IPS-18a (cell line): ENCODE measurements around the gene CST6.

Source experiments
- H3K27ac ChIP-seq: one replicate; pipeline ENCODE4 v1.5.1; 2013; ENCODE audit warnings: low read length
- H3K27me3 ChIP-seq: one replicate; pipeline ENCODE4 v1.6.1; 2013; ENCODE audit warnings: mild to moderate bottlenecking, low read length; ENCODE audit not compliant: control insufficient read depth, insufficient read depth
- H3K36me3 ChIP-seq: one replicate; pipeline ENCODE4 v1.6.1; 2013; ENCODE audit warnings: low read depth, low read length; ENCODE audit not compliant: control insufficient read depth
- H3K4me1 ChIP-seq: one replicate; pipeline ENCODE4 v1.6.1; 2013; ENCODE audit warnings: low read depth, low read length; ENCODE audit not compliant: control insufficient read depth
- H3K4me3 ChIP-seq: one replicate; pipeline ENCODE4 v1.5.1; 2013; ENCODE audit warnings: low read length
- H3K9ac ChIP-seq: one replicate; pipeline ENCODE4 v1.6.1; 2013; ENCODE audit warnings: mild to moderate bottlenecking, low read length, moderate library complexity
- H3K9me3 ChIP-seq: one replicate; pipeline ENCODE4 v1.6.1; 2013; ENCODE audit warnings: low read depth, low read length; ENCODE audit not compliant: control insufficient read depth

CST6 gene

DNA sequence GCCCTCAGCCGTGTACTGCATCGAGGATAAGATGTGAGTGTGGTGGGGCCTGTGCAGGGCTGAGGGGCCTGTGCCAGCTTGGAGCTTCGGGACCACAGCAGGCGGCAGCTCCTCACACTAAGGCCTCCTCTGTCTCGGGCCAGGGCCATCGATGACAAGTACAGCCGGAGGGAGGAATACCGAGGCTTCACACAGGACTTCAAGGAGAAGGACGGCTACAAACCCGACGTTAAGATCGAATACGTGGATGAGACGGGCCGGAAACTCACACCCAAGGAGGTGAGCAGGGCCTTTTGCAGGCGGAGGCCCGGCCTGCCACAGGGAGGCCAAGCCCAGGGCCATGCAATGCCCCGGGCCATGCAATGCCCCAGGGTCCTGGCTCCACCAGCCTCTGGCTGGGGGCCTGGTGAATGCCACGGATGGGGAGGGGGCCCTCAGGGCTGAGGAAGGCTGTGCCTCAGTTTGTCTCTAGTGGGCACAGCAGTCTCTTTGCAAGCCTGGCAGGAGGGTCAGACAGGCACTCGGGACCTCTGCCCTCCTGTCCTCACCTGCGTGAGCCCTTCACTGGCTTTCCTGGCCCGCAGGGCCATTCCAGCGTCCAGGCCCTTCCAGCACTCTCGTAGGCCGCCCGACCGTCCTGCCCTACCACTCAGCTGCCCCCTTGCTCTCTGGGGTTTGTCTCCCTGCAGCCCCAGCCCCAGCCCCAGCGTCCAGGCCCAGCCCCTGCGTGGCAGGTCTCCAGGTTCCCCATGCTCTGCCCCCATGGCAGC, 34.0 kb upstream of the CST6 start:
- H3K36me3 ChIP-seq: peaks cover 36% of the 10 kb centered on the region
- no peak overlapping the region for H3K27ac ChIP-seq
- no peaks in the 10 kb centered on the region for H3K4me1 ChIP-seq
- H3K9ac ChIP-seq: no peak overlapping the region
- no peaks in the 10 kb centered on the region for H3K9me3 ChIP-seq
- H3K27me3 ChIP-seq: no peaks in the 10 kb centered on the region
- H3K4me3 ChIP-seq: no peak overlapping the region

- no peaks in the 10 kb centered on the region for H3K9me3 ChIP-seq
- peaks cover 29% of the 10 kb centered on the region for H3K36me3 ChIP-seq
- no peaks in the 10 kb centered on the region for H3K4me1 ChIP-seq
- no peaks in the 10 kb centered on the region for H3K27me3 ChIP-seq
- H3K9ac ChIP-seq: no peak overlapping the region
- H3K27ac ChIP-seq: no peak overlapping the region
- no peak overlapping the region for H3K4me3 ChIP-seq
Measured at GRCh38 chr11:65978391-65979238, 33.2 kb upstream of the CST6 start.

GRCh38 chr11:65979261-65979759, 32.5 kb upstream of the CST6 start:
- Histone ChIP-seq H3K4me1 (no peaks in the 10 kb centered on the region), H3K27me3 (no peaks in the 10 kb centered on the region), H3K4me3 (no peak overlapping the region), H3K9ac (no peak overlapping the region), H3K36me3 (peaks cover 27% of the 10 kb centered on the region), H3K9me3 (no peaks in the 10 kb centered on the region), H3K27ac (no peak overlapping the region)

- no peaks in the 10 kb centered on the region for H3K9me3 ChIP-seq
- no peak overlapping the region for H3K27ac ChIP-seq
- peaks cover 26% of the 10 kb centered on the region for H3K36me3 ChIP-seq
Measured at GRCh38 chr11:65981101-65981740, 30.6 kb upstream of the CST6 start.

GRCh38 chr11:65981972-65982823, 29.6 kb upstream of the CST6 start:
- H3K36me3 ChIP-seq: peaks cover 18% of the 10 kb centered on the region
- no peak overlapping the region for H3K9ac ChIP-seq
- no peaks in the 10 kb centered on the region for H3K9me3 ChIP-seq

More at GRCh38 chr11:65981101-65981740, 30.6 kb upstream of the CST6 start:
- Histone ChIP-seq H3K4me1 (no peaks in the 10 kb centered on the region), H3K9ac (no peak overlapping the region), H3K4me3 (no peak overlapping the region), H3K27me3 (no peaks in the 10 kb centered on the region)

DNA sequence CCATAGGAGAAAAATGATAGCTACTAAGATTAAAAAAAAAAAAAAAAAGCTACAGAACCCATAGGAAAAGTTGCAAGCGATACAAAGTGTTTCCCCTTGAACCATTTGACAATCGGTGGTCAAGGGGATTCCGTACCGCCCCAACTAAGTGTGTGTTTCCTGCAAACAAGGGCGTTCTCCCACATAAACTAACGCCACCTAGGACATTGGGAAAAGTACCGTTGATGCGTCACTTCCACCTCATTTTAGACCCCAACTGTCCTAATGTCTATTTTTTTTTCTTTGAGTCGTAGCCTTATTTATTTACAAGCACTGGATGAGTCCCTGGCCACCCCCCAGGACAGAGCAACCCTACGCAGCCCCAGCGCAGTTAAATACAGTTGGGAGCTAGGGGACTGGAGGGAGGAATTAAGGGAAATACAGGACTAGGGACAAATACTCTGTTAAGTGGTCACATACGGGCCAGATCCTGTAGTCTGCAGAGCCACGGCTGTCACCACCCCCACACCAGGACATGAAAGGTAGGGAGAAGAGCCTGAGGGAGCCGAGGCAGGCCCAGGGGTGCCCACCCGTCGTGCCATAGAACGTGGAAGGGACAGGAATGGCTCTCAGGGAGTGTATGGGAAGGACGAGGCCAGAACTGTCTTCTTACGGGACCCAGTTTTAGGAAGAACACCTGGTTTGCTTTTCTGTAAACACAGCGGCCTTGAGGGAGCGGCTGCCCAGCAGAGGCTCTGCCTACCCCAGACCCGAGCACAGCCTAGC, 28.8 kb upstream of the CST6 start:
- Histone ChIP-seq H3K4me1 (no peaks in the 10 kb centered on the region), H3K9ac (no peak overlapping the region), H3K27ac (no peak overlapping the region), H3K27me3 (no peaks in the 10 kb centered on the region), H3K36me3 (peaks cover 10% of the 10 kb centered on the region), H3K9me3 (no peaks in the 10 kb centered on the region), H3K4me3 (no peak overlapping the region)

More at GRCh38 chr11:65981972-65982823, 29.6 kb upstream of the CST6 start:
- no peaks in the 10 kb centered on the region for H3K4me1 ChIP-seq
- no peaks in the 10 kb centered on the region for H3K27me3 ChIP-seq
- no peak overlapping the region for H3K27ac ChIP-seq
- no peak overlapping the region for H3K4me3 ChIP-seq

GRCh38 chr11:65983589-65983987, 28.2 kb upstream of the CST6 start:
- Histone ChIP-seq H3K4me3 (no peak overlapping the region), H3K27ac (no peak overlapping the region), H3K9me3 (no peaks in the 10 kb centered on the region), H3K27me3 (no peaks in the 10 kb centered on the region), H3K36me3 (peaks cover 7% of the 10 kb centered on the region), H3K4me1 (no peaks in the 10 kb centered on the region), H3K9ac (no peak overlapping the region)

- no peaks in the 10 kb centered on the region for H3K36me3 ChIP-seq
- no peak overlapping the region for H3K9ac ChIP-seq
- H3K27me3 ChIP-seq: no peaks in the 10 kb centered on the region
- no peak overlapping the region for H3K27ac ChIP-seq
- no peaks in the 10 kb centered on the region for H3K4me1 ChIP-seq
- H3K9me3 ChIP-seq: no peaks in the 10 kb centered on the region
- no peak overlapping the region for H3K4me3 ChIP-seq
Measured at GRCh38 chr11:65987336-65987735, 24.5 kb upstream of the CST6 start.

- Histone ChIP-seq H3K4me3 (no peak overlapping the region), H3K27ac (no peak overlapping the region), H3K36me3 (no peaks in the 10 kb centered on the region), H3K4me1 (no peaks in the 10 kb centered on the region), H3K9ac (no peak overlapping the region), H3K9me3 (no peaks in the 10 kb centered on the region), H3K27me3 (no peaks in the 10 kb centered on the region)
Measured at GRCh38 chr11:65988791-65989592, 22.8 kb upstream of the CST6 start.

DNA sequence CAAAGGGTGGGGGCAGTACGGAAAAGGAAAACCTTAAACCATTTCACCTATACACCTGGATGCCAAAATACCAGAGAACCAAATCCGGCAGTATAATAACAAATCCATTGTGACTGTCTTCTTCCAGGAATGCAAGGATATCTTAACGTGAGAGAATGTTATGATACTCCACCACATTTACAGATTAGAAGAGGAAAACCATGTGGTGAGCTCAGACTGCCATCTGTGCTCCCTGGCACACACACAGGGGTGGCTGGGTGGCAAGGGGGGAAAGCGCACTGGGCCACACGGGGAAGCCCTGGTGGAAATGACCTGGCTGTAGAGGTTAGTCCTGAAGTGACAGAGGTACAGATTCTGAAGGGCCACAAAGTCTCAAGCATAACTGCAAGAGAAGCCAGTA, 19.8 kb upstream of the CST6 start:
- Histone ChIP-seq H3K27me3 (no peaks in the 10 kb centered on the region), H3K27ac (no peak overlapping the region), H3K4me1 (no peaks in the 10 kb centered on the region), H3K36me3 (no peaks in the 10 kb centered on the region), H3K9ac (no peak overlapping the region), H3K4me3 (no peak overlapping the region), H3K9me3 (no peaks in the 10 kb centered on the region)
